Measurements from ENCODE around the gene LRRC27.

- TF ChIP-seq, protein P1, sequence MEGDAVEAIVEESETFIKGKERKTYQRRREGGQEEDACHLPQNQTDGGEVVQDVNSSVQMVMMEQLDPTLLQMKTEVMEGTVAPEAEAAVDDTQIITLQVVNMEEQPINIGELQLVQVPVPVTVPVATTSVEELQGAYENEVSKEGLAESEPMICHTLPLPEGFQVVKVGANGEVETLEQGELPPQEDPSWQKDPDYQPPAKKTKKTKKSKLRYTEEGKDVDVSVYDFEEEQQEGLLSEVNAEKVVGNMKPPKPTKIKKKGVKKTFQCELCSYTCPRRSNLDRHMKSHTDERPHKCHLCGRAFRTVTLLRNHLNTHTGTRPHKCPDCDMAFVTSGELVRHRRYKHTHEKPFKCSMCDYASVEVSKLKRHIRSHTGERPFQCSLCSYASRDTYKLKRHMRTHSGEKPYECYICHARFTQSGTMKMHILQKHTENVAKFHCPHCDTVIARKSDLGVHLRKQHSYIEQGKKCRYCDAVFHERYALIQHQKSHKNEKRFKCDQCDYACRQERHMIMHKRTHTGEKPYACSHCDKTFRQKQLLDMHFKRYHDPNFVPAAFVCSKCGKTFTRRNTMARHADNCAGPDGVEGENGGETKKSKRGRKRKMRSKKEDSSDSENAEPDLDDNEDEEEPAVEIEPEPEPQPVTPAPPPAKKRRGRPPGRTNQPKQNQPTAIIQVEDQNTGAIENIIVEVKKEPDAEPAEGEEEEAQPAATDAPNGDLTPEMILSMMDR (IDR thresholded peaks at IDR 0.05), result no peak
- TF ChIP-seq POLR2A (IDR thresholded peaks at IDR 0.05), result no peak
Observed at GRCh38 chr10:132422903-132423825, 91.2 kb downstream of the LRRC27 start.

Measured in esophagus squamous epithelium (tissue), 4 donors.